Measurements from ENCODE around the gene VSTM4. TPM values are rescaled to one million over a fixed set of nuclear protein-coding genes. Genes with fewer than 3 reads are reported as not detected.

Gene VSTM4
- total RNA-seq, 1 experiment from 2014 or later: 0.07 TPM

DNA sequence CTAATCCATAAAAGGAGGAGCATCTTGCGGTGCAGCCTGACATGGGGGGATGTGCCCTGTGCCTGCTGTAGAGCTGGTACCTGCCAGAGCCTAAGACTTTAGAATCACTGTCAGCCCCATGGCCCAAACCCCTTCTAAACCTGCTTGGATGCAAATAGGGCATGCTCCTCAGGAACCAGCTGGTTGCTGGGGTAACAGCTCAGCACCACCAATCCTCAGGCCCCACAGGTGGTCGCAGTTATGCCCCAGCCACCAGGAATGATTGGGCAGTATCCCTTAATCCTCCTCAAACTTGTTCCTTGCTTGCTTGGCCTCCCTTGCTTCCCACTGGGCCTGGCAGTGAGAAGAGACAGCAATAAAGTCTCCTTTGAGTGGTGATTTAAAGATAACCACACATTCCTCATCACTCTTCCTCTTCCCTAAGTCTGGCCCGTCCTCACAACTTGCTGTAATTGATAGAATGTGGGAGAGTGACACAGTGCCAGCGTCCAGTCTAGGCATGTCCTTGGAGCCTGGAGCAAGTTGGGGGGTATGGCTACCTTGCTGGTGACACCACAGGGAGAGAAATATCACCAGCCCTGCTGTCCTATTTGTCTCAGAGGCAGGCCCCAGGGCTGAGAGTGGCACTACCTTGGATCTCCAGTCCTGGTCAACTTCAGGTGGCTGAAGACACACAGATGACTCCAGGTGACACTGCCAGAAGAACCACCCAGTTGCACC, 43.0 kb downstream of the VSTM4 start:
- intact Hi-C loops (cut with micrococcal nuclease): no loop called here
- Histone ChIP-seq H3K9me2 (ENCODE audit: insufficient read depth) (no peaks in the 10 kb centered on the region), H2AFZ (ENCODE audit: low read depth, low read length, poor library complexity, severe bottlenecking) (no peak overlapping the region), H3K9me3 (ENCODE audit: control insufficient read depth in 1 of 2, insufficient read depth in 1 of 2, low read depth in 1 of 2, low read length in 2 of 2) (no peaks in the 10 kb centered on the region), H3K27ac (ENCODE audit: low read depth, low read length) (no peak overlapping the region), H3K27me3 (ENCODE audit: insufficient read depth, low read length) (peaks cover 15% of the 10 kb centered on the region), H3K4me3 (replicated peaks in 1 of 2; ENCODE audit: low read depth in 1 of 2, low read length in 2 of 2) (no peak overlapping the region), H3K9ac (ENCODE audit: low read length) (no peak overlapping the region), H3K36me3 (ENCODE audit: control insufficient read depth in 1 of 2, insufficient read depth in 2 of 2, low read length in 2 of 2) (no peaks in the 10 kb centered on the region), H3K79me2 (ENCODE audit: insufficient read depth, low read length) (no peaks in the 10 kb centered on the region), H4K20me1 (ENCODE audit: insufficient read depth) (no peaks in the 10 kb centered on the region), H3K4me1 (ENCODE audit: control insufficient read depth in 1 of 2, insufficient read depth in 2 of 2, low read length in 2 of 2) (no peaks in the 10 kb centered on the region), H3K4me2 (ENCODE audit: low read length) (no peak overlapping the region)
- ChIA-PET RAD21 (ENCODE audit: low non-redundant PET in 1 of 2, low total read pairs in 2 of 2, uncharacterized antibody in 2 of 2, unreplicated experiment in 2 of 2) (no interaction called here), CTCF (no interaction called here), POLR2A (no interaction called here)
- no peak for ATAC-seq
- TF ChIP-seq RAD21 (IDR thresholded peaks at IDR 0.05; ENCODE audit: low read depth): no peak
- no peak for TF ChIP-seq POLR2AphosphoS5 (IDR thresholded peaks at IDR 0.05; ENCODE audit: low read depth, low read length)
- no peak for DNase-seq (ENCODE audit: low read depth, low spot score)
- BruUV-seq (replicated peaks): no TSS peak

DNA sequence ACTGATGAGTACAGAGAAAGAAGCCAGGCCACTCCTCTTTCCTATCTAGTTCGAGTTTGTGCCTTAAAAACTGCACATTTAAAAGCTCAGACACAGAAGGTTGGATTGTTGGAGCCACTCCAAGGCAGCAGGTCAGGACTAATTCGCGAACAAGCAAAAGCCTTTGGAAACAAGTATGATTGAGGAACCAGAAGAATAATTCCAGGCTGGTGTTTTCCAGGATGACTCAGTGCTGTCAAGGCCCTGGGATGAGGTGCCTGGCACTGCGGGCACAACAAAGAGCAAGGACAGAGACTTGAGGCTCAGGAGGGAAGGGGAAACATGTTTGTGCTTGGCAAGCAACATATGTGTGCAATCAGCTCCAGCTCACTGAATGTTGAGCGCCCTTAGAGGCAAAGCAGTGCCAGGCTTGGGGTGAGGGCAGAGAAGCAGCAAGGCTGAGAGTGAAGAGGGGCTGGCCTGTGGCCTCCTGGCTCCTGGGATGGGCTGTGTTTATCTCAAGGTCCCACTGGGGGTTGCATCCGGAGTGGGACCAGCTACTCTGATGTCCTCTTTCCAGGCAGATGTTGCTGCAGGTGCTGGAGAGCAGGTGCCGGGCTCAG, 44.1 kb downstream of the VSTM4 start:
- no peak for DNase-seq (ENCODE audit: low read depth, low spot score)
- no TSS peak for BruUV-seq (replicated peaks)

More for the DNA sequence above, 44.1 kb downstream of the VSTM4 start:
- no peak for ATAC-seq
- TF ChIP-seq ATF3 (IDR thresholded peaks at IDR 0.05) (no peak), SRF (IDR thresholded peaks at IDR 0.05; ENCODE audit: low read depth) (no peak), EZH2phosphoT487 (IDR thresholded peaks at IDR 0.05; ENCODE audit: borderline replicate concordance) (no peak), SP1 (IDR thresholded peaks at IDR 0.05; ENCODE audit: low read depth) (no peak), POLR2AphosphoS5 (IDR thresholded peaks at IDR 0.05; ENCODE audit: low read depth, low read length) (no peak), POLR2A (IDR thresholded peaks at IDR 0.05; ENCODE audit: borderline replicate concordance, extremely low read depth, insufficient read depth, insufficient read length) (no peak), JUND (IDR thresholded peaks at IDR 0.05) (no peak), ZFX (IDR thresholded peaks at IDR 0.05) (no peak), REST (IDR thresholded peaks at IDR 0.05; ENCODE audit: low read depth) (no peak), CEBPB (IDR thresholded peaks at IDR 0.05; ENCODE audit: low read depth) (no peak), EGR1 (IDR thresholded peaks at IDR 0.05; ENCODE audit: low read depth) (no peak), RAD21 (IDR thresholded peaks at IDR 0.05; ENCODE audit: low read depth) (no peak), CBX3 (IDR thresholded peaks at IDR 0.05; ENCODE audit: low read depth) (no peak), FOSL1 (IDR thresholded peaks at IDR 0.05; ENCODE audit: low read depth) (no peak), ELF1 (IDR thresholded peaks at IDR 0.05; ENCODE audit: borderline replicate concordance, low read depth) (no peak)
- Histone ChIP-seq H3K27me3 (ENCODE audit: insufficient read depth, low read length) (peaks cover 6% of the 10 kb centered on the region), H2AFZ (ENCODE audit: low read depth, low read length, poor library complexity, severe bottlenecking) (no peak overlapping the region), H3K4me2 (ENCODE audit: low read length) (no peak overlapping the region), H3K4me3 (replicated peaks in 1 of 2; ENCODE audit: low read depth in 1 of 2, low read length in 2 of 2) (no peak overlapping the region), H3K27ac (ENCODE audit: low read depth, low read length) (no peak overlapping the region), H3K9me3 (ENCODE audit: control insufficient read depth in 1 of 2, insufficient read depth in 1 of 2, low read depth in 1 of 2, low read length in 2 of 2) (no peaks in the 10 kb centered on the region), H3K9me2 (ENCODE audit: insufficient read depth) (no peaks in the 10 kb centered on the region), H3K79me2 (ENCODE audit: insufficient read depth, low read length) (no peaks in the 10 kb centered on the region), H3K4me1 (ENCODE audit: control insufficient read depth in 1 of 2, insufficient read depth in 2 of 2, low read length in 2 of 2) (no peaks in the 10 kb centered on the region), H3K36me3 (ENCODE audit: control insufficient read depth in 1 of 2, insufficient read depth in 2 of 2, low read length in 2 of 2) (no peaks in the 10 kb centered on the region), H4K20me1 (ENCODE audit: insufficient read depth) (no peaks in the 10 kb centered on the region), H3K9ac (ENCODE audit: low read length) (no peak overlapping the region)
- CTCF ChIA-PET: no interaction called here
- intact Hi-C loops (cut with micrococcal nuclease): no loop called here
- POLR2A ChIA-PET: no interaction called here
- RAD21 ChIA-PET (ENCODE audit: low non-redundant PET in 1 of 2, low total read pairs in 2 of 2, uncharacterized antibody in 2 of 2, unreplicated experiment in 2 of 2): no interaction called here
